WI38 (cell line): ENCODE measurements around the gene POLR3G.

Experiments
- H3K4me3 ChIP-seq: 2 replicates; pipeline ENCODE4 v1.5.1; 2011; ENCODE audit warnings: low read depth, mild to moderate bottlenecking, control low read depth, low read length
- CTCF ChIP-seq: IDR thresholded peaks from 2 replicates; pipeline ENCODE4 v1.5.1; 2012; ENCODE audit warnings: low read depth, mild to moderate bottlenecking, control low read depth, low read length

POLR3G gene

GRCh38 chr5:90495146-90495545 is 20.5 kb downstream of the POLR3G start:
- TF ChIP-seq CTCF = no peak
- H3K4me3 ChIP-seq = no peak overlapping the region

DNA sequence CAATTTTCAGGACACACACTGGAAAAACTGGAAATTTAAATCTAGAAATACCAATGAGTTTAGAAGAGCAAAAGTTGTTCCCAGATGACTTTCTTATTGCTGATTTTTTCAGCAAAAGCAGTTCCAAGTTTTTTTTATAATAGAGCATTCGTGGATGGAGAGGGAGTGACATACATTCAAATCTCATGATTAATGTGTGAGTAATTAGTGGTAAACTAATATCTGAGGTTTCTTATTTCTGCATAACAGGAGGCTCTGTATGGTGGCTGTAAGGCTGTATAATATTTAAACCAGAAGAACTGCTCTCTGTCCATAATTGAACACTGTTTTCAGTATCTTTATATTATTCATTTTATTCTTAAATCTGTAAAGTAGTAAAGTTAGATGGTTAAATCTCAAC is 28.9 kb downstream of the POLR3G start:
- TF ChIP-seq CTCF = no peak
- H3K4me3 ChIP-seq = no peak overlapping the region

GRCh38 chr5:90504743-90505142 is 30.1 kb downstream of the POLR3G start:
- no peak overlapping the region for H3K4me3 ChIP-seq
- TF ChIP-seq CTCF = no peak

- H3K4me3 ChIP-seq = no peak overlapping the region
- no peak for TF ChIP-seq CTCF
These were observed 31.6 kb downstream of the POLR3G start for GRCh38 chr5:90506221-90506620.

DNA sequence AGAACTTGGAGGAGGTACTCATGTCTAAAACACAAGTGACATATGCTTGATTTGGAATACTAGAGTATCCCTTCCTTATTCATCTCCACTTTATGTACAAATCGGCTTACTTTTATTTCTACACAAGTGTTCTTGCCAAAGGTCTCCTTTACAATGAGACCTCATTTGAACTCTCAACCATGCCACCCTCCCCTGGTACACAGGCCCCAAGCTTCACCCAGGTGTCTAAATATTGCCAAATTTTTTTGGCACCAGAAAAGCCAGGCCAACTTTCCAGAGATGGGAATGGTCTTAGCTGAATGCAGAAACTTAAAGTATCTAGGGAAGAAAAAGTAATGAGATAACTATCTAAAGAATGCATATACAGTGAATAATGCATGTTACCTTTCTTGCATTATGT is 35.8 kb downstream of the POLR3G start:
- no peak for TF ChIP-seq CTCF
- H3K4me3 ChIP-seq = no peak overlapping the region

GRCh38 chr5:90514520-90514919 is 39.9 kb downstream of the POLR3G start:
- H3K4me3 ChIP-seq = no peak overlapping the region
- TF ChIP-seq CTCF = no peak

DNA sequence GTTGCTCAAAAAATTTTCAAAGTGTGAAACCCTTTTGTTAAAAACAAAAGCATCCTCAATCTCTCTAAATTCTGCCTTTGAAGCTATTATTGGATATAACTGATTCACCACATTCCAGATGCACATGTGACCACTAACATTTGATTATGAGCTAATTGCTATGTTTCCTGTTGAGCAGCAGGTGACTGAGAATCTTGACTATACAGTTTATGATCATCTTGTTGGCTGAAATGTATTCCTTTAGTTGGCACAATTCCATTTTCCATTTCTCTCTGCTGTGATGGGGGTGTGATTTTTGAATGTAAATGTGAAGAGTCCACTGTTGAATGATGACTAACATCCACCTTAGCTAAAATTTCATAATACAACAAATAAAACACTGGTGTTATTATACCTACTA is 44.0 kb downstream of the POLR3G start:
- no peak for TF ChIP-seq CTCF
- no peak overlapping the region for H3K4me3 ChIP-seq
